CD4-positive, alpha-beta T cell treated with Interferon gamma for 1 hour (primary cell): ENCODE measurements around the gene SCYL1.
A peak's percentile ranks its signal among the peaks of the same experiment; 100 is the strongest.
"Not testable (repeated sequence)": the region's sequence is repeated elsewhere in the genome, so short reads cannot be mapped to it uniquely, and the experiment has no call there.

Experiments used
- DNase-seq: peaks from one replicate; pipeline ENCODE4 v3.0.0-alpha.2; 2020

SCYL1 gene

DNA sequence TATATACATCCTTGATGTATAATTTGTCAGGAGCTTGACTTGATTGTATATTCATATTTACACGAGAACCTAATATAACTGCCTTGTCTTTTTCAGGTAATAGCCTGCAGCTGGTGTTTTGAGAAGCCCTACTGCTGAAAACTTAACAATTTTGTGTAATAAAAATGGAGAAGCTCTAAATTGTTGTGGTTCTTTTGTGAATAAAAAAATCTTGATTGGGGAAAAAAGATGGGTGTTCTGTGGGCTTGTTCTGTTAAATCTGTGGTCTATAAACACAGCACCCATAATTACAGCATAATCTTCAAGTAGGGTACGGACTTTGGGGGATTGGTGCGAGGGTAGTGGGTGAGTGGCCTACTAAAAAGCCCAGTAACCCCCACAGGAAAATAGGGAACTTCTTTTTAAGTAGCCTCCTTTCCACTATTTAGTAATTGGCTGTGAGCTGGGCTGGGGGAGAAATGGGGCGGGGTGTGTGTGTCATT, 18.6 kb upstream of the SCYL1 start:
- no peak for DNase-seq

DNA sequence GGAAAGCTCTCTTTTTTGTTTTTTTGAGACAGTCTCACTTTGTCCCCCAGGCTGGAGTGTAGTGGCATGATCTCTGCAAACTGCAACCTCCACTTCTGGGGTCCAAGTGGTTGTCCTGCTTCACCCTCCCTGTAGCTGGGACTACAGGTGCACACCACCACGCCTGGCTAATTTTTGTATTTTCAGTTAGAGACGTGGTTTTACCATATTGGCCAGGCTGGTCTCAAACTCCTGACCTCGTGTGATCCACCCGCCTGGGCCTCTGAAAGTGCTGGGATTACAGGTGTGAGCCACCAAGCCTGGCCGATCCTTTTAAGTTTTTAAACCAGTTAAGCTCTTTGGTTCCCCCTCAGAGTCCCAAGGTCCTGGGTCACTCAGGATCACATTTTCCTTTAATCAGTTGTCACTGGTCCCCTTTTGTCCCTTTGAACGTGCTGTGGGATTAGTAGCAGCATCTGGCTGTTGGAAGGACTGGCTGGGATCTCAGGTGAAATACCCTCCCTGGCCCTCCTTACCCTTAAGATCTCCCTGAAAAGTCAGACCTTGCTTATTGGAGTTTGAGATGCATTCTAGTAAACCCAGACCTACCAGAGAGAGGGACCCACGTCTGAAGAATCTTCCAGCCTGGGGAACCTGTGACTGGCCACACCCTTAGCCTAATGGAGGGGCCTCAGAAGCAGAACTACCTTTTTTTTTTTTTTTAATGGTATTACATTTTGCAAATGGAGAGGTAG, 17.9 kb upstream of the SCYL1 start:
- DNase-seq = peak; percentile 80

DNA sequence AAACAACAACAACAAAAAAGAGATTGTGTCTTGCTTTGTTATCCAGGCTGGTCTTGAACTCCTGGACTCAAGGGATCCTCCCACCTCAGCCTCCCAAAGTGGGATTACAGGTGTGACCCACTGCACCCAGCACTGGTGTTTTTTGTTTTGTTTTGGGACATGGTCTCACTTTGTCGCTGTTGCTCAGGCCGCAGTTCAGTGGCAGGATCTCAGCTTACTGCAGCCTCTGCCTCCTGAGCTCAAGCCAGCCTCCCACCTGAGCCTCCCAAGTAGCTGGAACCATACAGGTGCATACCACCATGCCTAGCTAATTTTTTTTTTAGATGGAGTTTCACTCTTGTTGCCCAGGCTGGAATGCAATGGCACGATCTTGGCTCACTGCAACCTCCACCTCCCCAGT, 12.6 kb upstream of the SCYL1 start:
- DNase-seq = not testable (repeated sequence)

DNA sequence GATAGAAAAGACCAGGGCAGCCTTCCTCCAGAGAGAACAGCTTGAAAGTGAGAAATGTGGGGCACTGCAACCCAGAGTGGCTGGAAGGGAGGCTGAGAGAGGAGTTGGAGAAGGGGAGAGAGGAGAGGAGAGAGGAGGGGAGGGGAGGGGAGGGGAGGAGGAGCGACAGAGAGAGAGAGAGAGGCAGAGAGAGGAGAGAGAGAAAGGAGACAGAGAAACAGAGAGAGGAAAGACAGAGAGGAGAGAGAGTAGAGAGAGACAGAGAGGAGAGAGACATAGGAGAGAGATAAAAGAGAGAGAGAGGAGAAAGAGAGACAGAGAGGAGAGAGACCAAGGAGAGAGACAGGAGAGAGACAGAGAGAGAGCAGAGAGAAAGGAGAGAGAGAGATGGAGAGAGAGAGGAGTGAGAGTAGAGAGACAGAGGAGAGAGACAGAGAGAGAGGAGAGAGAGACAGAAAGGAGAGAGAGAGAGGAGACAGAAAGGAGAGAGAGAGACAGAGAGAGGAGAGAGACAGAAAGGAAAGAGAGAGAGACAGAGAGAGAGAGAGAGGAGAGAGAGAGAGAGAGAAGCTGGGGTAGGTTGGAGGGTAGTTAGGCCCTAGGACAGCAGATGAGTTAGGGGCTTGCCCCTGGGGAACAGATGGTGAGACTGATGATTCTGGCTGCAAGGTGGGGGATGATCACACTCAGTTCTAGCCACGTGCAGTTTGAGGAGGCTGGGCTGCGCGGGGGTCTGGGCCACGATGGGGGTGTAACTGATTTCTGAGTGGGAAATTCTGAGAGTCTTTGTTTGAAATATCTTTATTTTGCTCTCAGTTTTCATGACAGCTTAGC, 8.5 kb upstream of the SCYL1 start:
- no peak for DNase-seq

DNA sequence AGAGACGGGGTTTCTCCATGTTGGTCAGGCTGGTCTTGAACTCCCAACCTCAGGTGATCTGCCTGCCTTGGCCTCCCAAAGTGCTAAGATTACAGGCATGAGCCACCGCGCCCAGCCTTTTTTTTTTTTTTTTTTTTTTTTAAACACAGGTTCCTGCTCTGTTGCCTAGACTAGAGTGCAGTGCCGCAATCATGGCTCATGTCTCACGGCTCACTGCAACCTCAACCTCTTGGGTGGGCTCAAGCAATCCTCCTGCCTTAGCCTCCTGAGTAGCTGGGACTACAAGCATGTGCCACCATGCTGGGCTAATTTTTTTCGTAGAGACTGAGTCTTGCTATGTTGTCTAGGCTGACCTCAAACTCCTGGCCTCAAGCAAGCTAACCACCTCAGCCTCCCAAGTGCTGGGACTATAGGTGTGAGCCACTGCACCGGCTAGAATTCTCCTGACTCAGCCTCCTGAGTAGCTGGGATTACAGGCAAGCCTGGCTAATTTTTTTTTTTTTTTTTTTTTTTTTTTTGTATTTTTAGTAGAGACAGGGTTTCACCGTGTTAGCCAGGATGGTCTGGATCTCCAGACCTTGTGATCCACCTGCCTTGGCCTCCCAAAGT, 5.8 kb upstream of the SCYL1 start:
- not testable (repeated sequence) for DNase-seq

DNA sequence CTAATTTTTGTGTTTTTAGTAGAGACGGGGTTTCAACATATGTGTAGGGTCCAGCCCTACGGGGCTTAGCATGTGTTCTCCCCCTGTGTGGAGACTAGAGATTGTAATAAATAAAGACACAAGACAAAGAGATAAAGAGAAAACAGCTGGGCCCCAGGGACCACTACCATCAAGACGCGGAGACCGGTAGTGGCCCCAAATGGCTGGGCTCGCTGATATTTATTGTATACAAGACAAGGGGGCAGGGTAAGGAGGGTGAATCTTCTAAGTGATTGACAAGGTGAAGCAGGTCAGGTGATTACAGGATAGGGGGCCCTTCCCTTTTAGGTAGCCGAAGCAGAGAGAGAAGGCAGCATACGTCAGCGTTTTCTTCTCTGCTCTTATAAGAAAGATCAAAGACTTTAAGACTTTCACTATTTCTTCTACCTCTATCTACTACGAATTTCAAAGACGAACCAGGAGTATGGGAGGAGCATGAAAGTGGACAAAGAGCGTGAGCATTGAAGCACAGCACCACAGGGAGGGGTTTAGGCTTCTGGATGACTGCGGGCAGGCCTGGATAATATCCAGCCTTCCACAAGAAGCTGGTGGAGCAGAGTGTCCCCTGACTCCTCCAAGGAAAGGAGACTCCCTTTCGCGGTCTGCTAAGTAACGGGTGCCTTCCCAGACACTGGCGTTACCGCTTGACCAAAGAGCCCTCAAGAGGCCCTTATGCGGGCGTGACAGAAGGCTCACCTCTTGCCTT, 2.9 kb upstream of the SCYL1 start:
- DNase-seq = peak; percentile 43

GRCh38 chr11:65522718-65523630, 1.9 kb upstream of the SCYL1 start:
- not testable (repeated sequence) for DNase-seq

- not testable (repeated sequence) for DNase-seq
Observed at GRCh38 chr11:65523631-65523968, 1.3 kb upstream of the SCYL1 start.

DNA sequence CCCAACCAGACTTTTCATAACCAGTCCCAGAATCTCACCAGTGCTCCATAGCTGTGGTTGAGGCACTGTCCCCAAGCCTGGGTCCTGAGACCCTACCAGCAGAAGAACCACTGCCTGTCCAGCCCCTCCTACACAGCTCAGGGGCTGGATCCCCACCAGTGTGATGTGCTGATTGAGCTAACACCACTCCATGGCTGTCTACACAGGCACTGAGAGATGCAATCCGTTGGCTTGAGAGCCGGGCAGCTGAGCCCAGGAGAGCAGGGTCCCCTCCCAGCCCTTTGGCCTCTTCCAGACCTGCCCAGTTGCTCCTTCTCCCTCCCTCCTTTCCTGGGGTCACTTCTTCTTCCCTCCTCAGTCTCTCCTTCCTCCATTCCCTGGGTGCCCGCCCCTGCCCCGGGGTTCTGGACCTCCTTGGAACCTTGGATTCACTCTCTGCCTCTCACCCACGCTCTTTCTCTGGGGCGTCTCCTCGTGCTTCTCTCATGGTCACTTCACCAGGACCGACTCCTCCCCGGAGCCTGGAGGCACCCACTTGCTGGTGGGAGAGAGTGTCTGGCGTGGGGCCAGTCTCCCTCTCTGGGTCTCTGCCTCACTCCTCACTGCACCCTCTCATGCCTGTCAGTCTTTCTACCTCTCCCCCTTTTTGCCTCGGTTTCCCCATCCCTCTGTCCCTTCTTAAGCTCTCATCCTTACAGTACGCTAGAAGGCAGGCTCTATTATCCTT, 706 bp upstream of the SCYL1 start:
- no peak for DNase-seq

DNA sequence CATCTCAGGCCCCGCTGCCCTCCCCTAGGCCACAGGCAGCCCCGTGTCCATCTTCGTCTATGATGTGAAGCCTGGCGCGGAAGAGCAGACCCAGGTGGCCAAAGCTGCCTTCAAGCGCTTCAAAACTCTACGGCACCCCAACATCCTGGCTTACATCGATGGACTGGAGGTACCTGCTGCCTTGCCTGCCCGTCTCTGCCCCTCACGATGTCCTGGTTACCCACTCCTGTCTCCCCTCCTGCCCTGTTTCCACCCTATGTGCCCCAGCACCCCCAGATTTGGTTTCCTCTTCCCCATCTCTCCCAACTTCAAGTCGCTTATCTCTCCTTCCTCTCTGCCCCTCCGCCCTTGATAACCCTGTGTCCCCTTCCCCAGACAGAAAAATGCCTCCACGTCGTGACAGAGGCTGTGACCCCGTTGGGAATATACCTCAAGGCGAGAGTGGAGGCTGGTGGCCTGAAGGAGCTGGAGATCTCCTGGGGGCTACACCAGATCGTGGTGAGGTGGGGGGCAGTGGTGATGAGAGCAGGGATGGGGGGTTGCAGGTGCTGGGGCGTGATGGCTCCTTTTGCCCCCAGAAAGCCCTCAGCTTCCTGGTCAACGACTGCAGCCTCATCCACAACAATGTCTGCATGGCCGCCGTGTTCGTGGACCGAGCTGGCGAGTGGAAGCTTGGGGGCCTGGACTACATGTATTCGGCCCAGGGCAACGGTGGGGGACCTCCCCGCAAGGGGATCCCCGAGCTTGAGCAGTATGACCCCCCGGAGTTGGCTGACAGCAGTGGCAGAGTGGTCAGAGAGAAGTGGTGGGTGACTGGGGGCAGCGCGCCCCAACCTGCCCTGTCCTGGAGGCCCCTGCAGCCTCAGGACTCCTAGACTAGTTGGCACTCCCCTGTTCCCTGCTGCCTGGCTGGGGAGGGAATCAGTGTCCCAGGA, 930 bp downstream of the SCYL1 start:
- DNase-seq = no peak

DNA sequence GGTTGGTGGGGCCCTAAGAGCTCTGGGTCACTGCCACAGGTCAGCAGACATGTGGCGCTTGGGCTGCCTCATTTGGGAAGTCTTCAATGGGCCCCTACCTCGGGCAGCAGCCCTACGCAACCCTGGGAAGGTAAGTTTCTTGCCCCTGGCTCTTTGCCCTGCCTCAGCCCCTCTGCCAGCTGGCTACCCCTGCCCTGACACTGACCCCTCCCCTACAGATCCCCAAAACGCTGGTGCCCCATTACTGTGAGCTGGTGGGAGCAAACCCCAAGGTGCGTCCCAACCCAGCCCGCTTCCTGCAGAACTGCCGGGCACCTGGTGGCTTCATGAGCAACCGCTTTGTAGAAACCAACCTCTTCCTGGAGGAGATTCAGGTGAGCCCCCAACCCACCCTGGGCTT, 1.9 kb downstream of the SCYL1 start:
- no peak for DNase-seq

- no peak for DNase-seq
Observed at GRCh38 chr11:65528819-65529350, 4.0 kb downstream of the SCYL1 start.

GRCh38 chr11:65529475-65530156, 4.7 kb downstream of the SCYL1 start:
- DNase-seq = no peak

GRCh38 chr11:65530157-65530496, 5.2 kb downstream of the SCYL1 start:
- no peak for DNase-seq

GRCh38 chr11:65532388-65533064, 7.6 kb downstream of the SCYL1 start:
- no peak for DNase-seq

DNA sequence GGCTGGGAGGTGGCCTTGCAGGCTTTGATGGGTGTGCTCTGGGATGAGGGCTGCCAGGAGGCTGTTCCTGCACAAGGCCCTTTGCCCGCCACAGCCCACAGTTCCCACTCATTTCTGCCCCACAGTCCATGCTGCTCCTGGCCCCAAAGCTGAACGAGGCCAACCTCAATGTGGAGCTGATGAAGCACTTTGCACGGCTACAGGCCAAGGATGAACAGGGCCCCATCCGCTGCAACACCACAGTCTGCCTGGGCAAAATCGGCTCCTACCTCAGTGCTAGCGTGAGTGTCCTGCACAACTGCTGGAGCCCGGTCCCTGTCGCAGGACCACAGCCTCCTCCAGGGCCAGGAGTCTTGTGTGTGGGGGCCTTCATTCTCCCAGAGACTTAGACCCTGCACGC, 10.2 kb downstream of the SCYL1 start:
- no peak for DNase-seq

- DNase-seq = no peak
Observed at GRCh38 chr11:65536412-65537295, 11.8 kb downstream of the SCYL1 start.

GRCh38 chr11:65537296-65537597, 12.4 kb downstream of the SCYL1 start:
- no peak for DNase-seq
